Muscle layer of colon (tissue), 2 donors: ENCODE data around the gene LIN54.
"Not testable (repeated sequence)": the region's sequence is repeated elsewhere in the genome, so short reads cannot be mapped to it uniquely, and the experiment has no call there.

ENCODE experiments used
- H3K27ac ChIP-seq: one replicate; pipeline ENCODE4 v1.7.0; 2013; ENCODE audit warnings: low read depth, mild to moderate bottlenecking, low read length, moderate library complexity
- H3K27me3 ChIP-seq, 2 donors: one replicate each; pipeline ENCODE4 v1.7.0; 2013; ENCODE audit warnings: low read length in 2 of 2, mild to moderate bottlenecking in 2 of 2; ENCODE audit not compliant: insufficient read depth in 2 of 2, control insufficient read depth in 1 of 2
- H3K36me3 ChIP-seq: one replicate; pipeline ENCODE4 v1.7.0; 2013; ENCODE audit warnings: mild to moderate bottlenecking, low read length; ENCODE audit not compliant: insufficient read depth
- H3K4me1 ChIP-seq: one replicate; pipeline ENCODE4 v1.7.0; 2013; ENCODE audit warnings: mild to moderate bottlenecking, low read length; ENCODE audit not compliant: insufficient read depth
- H3K4me3 ChIP-seq, 2 donors: one replicate each; pipeline ENCODE4 v1.7.0; 2013; ENCODE audit warnings: low read length in 2 of 2, low read depth in 1 of 2, mild to moderate bottlenecking in 1 of 2, moderate library complexity in 1 of 2
- H3K9ac ChIP-seq: one replicate; pipeline ENCODE4 v1.7.0; 2013; ENCODE audit warnings: low read length
- H3K9me3 ChIP-seq: one replicate; pipeline ENCODE4 v1.7.0; 2013; ENCODE audit warnings: mild to moderate bottlenecking, low read length
- donor health status: abdominal sarcoma.
- donor health status: Adenocarcinoma of cecum.

LIN54 gene

DNA sequence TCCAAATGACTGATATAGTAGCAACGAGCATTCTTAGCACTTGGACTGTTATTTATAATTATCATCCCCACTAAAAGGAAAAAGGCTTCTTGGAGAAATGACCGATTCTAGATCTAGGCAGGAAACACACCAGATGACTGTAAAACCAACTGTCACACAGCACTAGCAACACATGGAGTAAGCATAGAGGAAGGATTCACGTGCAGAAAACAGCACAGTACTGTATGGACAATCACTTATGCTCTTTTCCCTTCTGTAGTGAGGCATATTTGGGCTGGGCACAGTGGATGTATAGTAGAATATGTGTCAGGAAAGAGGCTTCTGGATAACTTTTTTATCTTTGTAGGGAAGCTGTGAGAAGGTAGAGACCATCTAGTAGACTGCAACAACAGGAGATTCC is 18.4 kb upstream of the LIN54 start:
- H3K9ac ChIP-seq, result no peak overlapping the region
- H3K4me3 ChIP-seq, result no peak overlapping the region
- H3K4me1 ChIP-seq, result no peaks in the 10 kb centered on the region
- no peaks in the 10 kb centered on the region for H3K36me3 ChIP-seq
- no peaks in the 10 kb centered on the region for H3K9me3 ChIP-seq
- no peak overlapping the region for H3K27ac ChIP-seq
- no peaks in the 10 kb centered on the region for H3K27me3 ChIP-seq

DNA sequence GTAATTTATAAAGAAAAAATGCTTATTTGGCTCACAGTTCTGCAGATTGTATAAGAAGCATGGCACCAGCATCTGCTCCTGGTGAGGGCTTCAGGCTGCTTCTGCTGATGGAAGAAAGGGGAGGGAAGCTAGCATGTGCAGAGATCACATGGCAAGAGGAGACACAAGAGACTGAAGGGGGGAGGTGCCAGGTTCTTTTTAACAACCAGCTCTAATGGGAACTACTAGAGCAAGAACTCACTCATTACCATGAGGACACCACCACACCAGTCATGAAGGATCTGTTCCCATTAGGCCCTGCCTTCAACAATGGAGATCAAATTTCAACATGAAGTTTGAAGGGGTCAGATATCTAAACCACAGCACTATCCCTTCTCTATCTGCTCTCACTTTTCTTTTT is 14.9 kb upstream of the LIN54 start:
- no peaks in the 10 kb centered on the region for H3K9me3 ChIP-seq
- no peak overlapping the region for H3K9ac ChIP-seq
- no peak overlapping the region for H3K4me3 ChIP-seq
- no peaks in the 10 kb centered on the region for H3K4me1 ChIP-seq
- no peaks in the 10 kb centered on the region for H3K27me3 ChIP-seq
- no peaks in the 10 kb centered on the region for H3K36me3 ChIP-seq
- H3K27ac ChIP-seq, result no peak overlapping the region

GRCh38 chr4:83024233-83024632 is 13.6 kb upstream of the LIN54 start:
- no peak overlapping the region for H3K9ac ChIP-seq
- no peak overlapping the region for H3K27ac ChIP-seq
- no peaks in the 10 kb centered on the region for H3K36me3 ChIP-seq
- no peaks in the 10 kb centered on the region for H3K9me3 ChIP-seq
- H3K4me3 ChIP-seq, result no peak overlapping the region
- H3K4me1 ChIP-seq, result no peaks in the 10 kb centered on the region
- H3K27me3 ChIP-seq, result no peaks in the 10 kb centered on the region

GRCh38 chr4:83023599-83023998 is 13.0 kb upstream of the LIN54 start:
- not testable (repeated sequence) for H3K9me3 ChIP-seq, H3K4me1 ChIP-seq, H3K36me3 ChIP-seq, H3K27ac ChIP-seq, H3K27me3 ChIP-seq, H3K9ac ChIP-seq, H3K4me3 ChIP-seq

- Histone ChIP-seq H3K9me3 (no peaks in the 10 kb centered on the region), H3K4me3 (no peak overlapping the region), H3K27ac (no peak overlapping the region), H3K4me1 (no peaks in the 10 kb centered on the region), H3K36me3 (no peaks in the 10 kb centered on the region), H3K9ac (no peak overlapping the region), H3K27me3 (no peaks in the 10 kb centered on the region)
These were observed 12.3 kb upstream of the LIN54 start for GRCh38 chr4:83022724-83023450.

DNA sequence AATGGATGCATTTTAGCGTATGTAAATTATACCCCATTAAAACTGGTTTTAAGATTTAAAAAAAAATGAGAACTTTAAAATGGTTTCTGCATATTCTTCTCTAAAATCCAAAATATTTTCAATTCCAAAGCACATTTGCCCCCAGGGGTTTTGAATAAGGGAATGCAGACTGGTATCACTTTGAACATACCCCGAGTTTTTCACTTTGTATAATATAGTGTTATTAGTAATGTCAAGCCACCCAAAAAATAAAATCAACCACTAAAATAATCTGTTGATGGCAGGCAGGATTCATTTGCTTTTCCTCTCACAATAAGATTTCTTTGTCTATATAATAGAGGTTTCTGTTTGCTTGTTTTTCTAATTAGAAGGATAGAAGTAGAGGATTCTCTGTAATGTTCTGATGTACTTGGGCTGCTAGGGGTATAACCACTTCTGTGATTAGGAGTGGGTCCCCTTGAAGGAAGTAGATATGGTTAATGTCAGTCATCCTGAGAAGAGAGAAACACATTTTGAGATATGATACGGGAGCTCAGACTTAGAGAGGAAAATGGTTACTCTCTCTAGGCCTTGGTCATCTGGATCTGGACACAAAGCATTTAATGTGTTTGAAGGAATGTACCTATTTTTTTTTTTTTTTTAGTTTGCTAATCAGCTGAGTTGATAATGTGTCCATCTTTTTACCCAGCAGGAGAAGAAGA is 9.3 kb upstream of the LIN54 start:
- Histone ChIP-seq H3K4me1 (no peaks in the 10 kb centered on the region), H3K36me3 (no peaks in the 10 kb centered on the region), H3K27ac (no peak overlapping the region), H3K9ac (no peak overlapping the region), H3K9me3 (no peaks in the 10 kb centered on the region), H3K27me3 (no peaks in the 10 kb centered on the region), H3K4me3 (no peak overlapping the region)

- Histone ChIP-seq H3K36me3 (no peaks in the 10 kb centered on the region), H3K4me3 (peak overlapping the region in 1 of 2 donors; percentile 73), H3K4me1 (peaks cover 25% of the 10 kb centered on the region), H3K9me3 (no peaks in the 10 kb centered on the region), H3K27me3 (no peaks in the 10 kb centered on the region), H3K27ac (peak overlapping the region; percentile 55), H3K9ac (peak overlapping the region; percentile 55)
These were observed 3.3 kb upstream of the LIN54 start for GRCh38 chr4:83013902-83014301.

GRCh38 chr4:83013420-83013867 is 2.8 kb upstream of the LIN54 start:
- peak overlapping the region; percentile 73 to 76 for H3K4me3 ChIP-seq
- H3K9ac ChIP-seq, result peak overlapping the region; percentile 55

GRCh38 chr4:83012687-83013419 is 2.2 kb upstream of the LIN54 start:
- H3K27me3 ChIP-seq, result no peaks in the 10 kb centered on the region
- peaks cover 25% of the 10 kb centered on the region for H3K4me1 ChIP-seq
- peak overlapping the region; percentile 73 to 76 for H3K4me3 ChIP-seq
- no peaks in the 10 kb centered on the region for H3K36me3 ChIP-seq
- H3K27ac ChIP-seq, result peak overlapping the region; percentile 65
- H3K9me3 ChIP-seq, result no peaks in the 10 kb centered on the region
- peak overlapping the region; percentile 55 for H3K9ac ChIP-seq

More at GRCh38 chr4:83013420-83013867, 2.8 kb upstream of the LIN54 start:
- Histone ChIP-seq H3K27me3 (no peaks in the 10 kb centered on the region), H3K9me3 (no peaks in the 10 kb centered on the region), H3K4me1 (peaks cover 25% of the 10 kb centered on the region), H3K36me3 (no peaks in the 10 kb centered on the region), H3K27ac (peak overlapping the region; percentile 55)

- no peaks in the 10 kb centered on the region for H3K36me3 ChIP-seq
- H3K4me3 ChIP-seq, result peak overlapping the region; percentile 50 to 53
- H3K27me3 ChIP-seq, result no peaks in the 10 kb centered on the region
- H3K4me1 ChIP-seq, result peaks cover 25% of the 10 kb centered on the region
- peak overlapping the region; percentile 21 for H3K9ac ChIP-seq
- no peaks in the 10 kb centered on the region for H3K9me3 ChIP-seq
- peak overlapping the region; percentile 65 for H3K27ac ChIP-seq
These were observed 1.6 kb upstream of the LIN54 start for GRCh38 chr4:83012200-83012686.

DNA sequence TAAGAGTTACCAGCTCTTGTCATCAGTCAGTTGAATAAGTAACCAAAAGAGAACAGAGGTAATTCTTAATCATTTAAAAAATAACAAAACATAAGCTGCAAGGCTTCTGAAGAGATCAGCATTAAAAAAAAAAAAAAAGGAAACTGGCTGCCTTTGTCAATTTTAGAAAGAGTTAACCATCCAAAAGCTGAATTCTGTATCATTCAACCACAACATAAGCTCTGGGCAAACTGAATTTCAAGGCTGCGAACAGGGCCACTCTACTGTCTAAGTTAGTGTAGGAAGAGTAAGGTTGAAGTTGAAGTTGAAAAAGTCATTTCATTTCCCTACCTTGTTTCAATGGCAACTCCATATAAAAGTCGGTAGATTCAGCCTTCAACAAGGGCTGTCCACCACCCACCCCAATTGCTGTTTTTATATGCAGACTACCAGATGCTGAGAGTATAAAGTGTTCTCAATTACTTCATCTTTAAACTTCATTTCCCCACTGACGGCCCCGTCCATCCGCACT is 1.1 kb upstream of the LIN54 start:
- no peaks in the 10 kb centered on the region for H3K27me3 ChIP-seq
- peaks cover 25% of the 10 kb centered on the region for H3K4me1 ChIP-seq
- H3K36me3 ChIP-seq, result no peaks in the 10 kb centered on the region
- H3K9me3 ChIP-seq, result no peaks in the 10 kb centered on the region
- peak overlapping the region; percentile 65 for H3K27ac ChIP-seq
- no peak overlapping the region for H3K9ac ChIP-seq
- peak overlapping the region; percentile 50 to 53 for H3K4me3 ChIP-seq
